Activated CD4-positive, alpha-beta T cell treated with anti-CD3 and anti-CD28 coated beads for 24 hours (primary cell): Measurements from ENCODE around the gene TTLL12.
A peak's percentile ranks its signal among the peaks of the same experiment; 100 is the strongest.

Experiments used
- DNase-seq, 2 donors: peaks; one replicate each; pipeline ENCODE4 v3.0.0-alpha.2; 2020; ENCODE audit warnings: low read depth in 2 of 2

TTLL12 gene

DNA sequence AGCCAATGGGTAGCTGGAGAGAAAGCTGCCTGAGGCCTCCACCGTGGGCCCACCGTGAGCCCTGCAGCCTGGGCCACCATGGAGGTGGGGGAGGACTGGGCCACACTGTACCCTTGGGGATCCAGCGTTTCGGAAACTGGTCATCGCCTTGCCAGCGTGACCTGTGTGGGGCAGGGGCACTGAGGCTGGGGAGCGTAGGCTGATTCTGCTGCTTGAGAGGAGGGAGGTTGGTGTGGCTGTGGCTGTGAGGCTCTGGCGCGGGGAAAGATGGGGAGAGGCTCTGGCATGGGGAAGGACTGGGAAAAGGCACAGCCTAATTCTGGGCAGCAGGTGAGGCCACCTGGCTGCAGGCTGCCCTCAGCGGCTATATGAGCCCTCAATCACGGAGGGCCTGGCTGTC, 12.6 kb upstream of the TTLL12 start:
- DNase-seq, result no peak

DNA sequence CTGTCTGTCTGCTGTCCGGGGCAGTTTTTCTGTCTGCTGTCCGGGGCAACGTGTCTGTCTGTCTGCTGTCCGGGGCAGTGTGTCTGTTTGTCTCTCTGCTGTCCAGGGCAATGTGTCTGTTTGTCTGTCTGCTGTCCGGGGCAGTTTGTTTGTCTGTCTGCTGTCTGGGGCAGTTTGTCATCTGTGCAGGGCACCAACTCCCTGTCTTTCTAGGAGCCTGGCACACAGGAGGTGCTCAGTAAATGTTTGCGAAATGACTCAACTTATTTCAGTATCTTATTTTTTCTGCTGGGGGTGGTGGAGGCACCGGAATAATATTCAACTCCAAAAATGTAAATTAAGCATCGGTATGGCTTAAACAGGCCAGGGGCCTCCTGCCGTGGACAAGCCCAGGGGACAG, 12.0 kb upstream of the TTLL12 start:
- DNase-seq, result no peak

DNA sequence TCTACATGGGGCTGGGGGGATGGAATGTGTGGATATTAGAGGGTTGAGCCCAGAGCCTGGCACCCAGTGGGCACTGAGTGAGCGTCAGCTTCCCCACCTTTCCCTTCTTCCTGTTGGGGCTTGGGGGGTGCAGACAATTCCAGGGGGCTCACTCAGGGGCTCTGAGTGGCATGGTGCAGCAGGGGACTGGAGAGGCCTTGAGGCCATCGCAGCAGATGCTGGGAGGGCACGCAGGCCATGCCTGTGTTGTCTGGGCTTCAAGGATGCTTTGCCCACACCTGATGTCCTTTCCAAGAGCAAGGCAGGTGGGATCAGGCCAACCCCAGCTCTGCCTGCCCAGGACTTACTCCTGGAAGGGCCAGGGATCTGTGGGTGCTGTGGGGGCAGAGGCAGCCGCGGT, 11.2 kb upstream of the TTLL12 start:
- no peak for DNase-seq

DNA sequence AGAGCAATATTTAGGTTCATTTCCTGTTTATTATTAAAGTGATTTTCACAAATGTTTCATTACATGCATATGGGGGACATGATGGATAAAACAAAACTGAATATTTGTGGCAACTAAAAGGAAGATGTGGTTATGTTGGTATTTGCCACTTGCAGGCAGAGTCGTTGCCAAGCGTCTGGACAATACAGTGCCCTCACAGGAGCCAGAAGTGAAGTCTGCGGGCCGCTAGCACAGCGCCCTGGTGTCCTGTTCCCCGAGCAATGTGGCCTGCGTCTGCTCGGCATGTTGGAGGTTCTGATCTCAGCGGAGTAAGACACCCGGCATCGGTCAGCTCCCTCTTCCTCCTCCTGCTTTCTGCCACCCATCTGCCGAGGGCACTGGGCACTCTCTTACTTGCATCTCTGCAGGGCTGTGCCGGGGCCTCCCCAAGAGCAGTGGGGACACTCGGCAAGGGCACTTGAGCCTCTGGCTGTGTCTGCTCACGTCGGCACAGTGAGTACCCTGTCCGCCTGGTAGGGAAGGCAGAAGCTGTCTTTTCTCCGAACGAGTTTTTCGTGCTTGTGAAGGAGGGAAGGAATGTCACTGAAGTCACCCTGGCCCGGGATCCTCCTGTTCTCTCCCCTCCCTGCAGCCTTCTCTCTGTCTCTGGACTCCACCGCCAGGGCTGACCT, 10.5 kb upstream of the TTLL12 start:
- no peak for DNase-seq

DNA sequence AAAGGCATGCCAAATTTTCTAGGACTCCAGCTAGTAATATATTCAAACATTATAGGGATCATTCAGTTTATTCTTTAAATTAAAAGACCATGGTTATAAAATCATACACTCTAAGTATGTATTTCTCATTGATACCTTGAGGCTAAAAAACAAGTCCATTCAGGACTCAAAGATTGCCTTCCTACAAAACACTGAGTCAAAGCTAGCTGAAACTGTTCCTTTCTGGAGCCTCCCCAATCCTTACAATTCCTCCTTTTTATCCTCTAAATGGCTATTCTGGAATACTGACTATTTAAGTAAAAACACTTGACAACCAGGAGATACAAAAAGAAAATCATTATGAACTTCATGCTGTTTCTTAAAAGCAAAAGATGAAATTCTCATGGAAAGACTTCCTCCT, 4.9 kb upstream of the TTLL12 start:
- DNase-seq, result no peak

DNA sequence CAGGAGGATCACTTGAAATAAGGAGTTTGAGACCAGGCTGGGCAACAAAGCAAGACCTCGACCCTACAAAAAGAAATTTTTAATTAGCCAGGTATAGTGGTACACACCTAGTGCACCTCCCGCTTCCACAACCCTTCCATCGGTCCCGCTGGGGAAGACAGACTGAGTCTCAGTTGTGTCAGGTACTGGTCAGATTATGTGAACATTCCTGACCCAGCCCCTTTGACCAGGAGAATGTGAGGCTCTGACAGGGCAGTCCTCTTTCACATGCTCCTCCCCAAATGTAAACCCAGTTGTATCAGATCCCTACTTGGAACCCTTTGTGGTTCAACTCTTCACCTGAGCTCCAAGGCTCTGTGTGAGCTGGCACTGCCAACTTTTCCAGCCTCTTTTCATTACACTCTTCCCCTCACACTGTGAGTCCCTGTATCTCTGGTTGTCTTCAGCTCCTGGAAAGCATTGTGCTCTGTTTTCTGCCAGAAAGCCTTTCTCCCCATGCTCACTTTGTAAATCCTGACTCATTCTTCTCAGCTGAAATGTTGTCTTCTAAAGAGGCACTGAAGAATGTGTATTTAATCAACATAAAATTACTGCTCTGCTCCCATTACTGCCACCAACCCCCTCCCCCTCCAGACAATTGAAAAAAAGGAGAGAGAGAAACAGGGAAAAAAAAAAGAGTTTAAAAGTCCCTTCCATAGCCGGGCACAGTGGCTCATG, 2.1 kb upstream of the TTLL12 start:
- DNase-seq, result no peak

DNA sequence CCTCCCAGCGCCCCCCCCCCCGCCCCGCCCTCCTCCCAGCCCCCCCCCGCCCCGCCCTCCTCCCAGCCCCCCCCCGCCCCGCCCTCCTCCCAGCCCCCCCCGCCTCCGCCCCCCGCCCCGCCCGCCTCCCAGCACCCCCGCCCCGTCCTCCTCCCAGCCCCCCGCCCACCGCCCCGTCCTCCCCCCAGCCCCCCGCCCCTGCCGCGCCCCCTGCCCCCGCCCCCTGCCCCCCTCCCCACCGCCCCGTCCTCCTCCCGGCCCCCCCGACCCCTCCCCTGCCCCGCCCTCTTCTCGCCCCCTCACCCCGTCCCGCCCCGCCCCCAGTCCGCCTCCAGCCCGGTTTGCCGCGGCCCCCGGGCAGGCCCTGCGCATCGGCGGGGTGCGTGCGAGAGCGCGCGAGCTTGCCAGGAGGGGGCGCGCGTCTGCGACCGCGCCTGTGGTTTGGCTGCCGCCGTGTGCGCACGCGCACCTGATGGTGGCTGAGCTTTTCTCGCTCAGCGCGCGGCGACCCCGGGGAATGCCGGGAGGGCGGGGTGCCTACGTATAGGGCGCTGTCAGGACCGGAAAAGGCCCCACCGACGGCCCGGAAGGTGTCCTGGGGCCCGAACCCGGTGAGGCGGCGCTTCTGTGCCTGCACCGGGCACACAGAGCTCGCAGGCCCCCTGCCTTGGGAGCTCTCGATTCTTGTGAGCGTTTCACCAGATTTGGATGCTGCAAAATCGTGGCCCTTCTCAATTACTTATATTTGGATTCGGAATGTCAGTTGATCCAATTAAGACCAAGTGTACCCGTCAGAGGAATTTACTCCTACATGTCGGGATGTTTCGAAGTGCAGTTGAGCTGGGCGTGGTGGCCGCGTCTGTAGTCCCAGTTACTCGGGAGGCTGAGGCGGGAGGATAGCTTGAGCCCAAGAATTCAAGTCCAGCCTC, 501 bp upstream of the TTLL12 start:
- peak; percentile 93 to 96 for DNase-seq

DNA sequence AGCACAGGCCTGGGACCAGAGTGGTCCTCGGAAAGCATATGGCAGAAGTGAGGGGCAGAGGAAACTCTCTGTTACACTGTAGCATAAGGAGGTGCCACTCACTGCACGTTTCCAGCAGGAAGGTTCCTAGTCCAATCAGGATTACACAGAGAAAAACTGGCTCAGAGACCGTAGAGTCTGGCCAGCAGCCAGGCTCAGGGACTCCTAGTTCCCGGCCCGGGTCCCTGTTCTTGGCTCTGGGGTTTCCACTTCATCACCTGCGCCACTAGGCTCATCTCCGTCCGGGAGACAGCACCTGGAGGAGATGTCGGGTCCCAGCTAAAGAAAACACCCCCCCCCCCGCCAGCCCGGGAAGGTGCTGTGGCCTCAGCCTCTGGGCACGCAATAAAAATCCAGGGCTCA, 1.1 kb downstream of the TTLL12 start:
- no peak for DNase-seq

DNA sequence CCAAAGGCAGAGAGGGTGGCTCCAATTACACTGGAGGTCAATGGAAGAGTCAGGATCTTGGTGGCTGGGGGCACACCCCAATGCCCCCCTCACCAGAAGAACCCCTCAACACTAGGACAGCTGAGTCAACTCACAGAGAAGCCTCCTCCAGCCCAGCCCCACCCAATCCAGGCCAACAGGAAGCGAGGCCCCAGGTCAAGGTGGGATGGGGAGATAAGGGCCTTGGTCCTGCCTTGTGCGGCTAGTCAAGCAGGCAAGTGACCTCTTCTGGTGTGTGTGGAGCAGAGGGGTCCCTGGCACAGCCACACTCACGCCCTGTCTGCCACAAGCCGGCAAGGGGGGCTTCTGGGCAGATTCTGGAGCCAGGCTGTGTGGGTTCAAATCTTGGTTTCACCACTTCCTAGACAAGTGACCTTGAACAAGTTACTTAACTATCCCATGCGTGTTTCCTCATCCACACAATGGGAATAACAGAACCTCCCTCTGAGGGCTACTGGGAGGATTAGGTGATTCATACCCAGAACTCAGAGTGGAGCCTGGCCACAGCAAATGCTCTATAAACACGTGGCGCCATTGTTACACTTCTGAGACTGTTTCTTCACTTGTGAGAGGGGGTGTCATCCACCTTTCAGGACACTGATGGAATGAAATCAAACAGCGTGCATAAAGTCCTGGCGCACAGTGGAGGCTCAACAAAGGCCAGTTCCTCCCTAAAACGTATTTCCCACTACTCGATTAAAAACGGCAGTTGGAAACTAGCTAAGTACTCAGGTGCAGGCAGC, 3.2 kb downstream of the TTLL12 start:
- DNase-seq, result no peak

DNA sequence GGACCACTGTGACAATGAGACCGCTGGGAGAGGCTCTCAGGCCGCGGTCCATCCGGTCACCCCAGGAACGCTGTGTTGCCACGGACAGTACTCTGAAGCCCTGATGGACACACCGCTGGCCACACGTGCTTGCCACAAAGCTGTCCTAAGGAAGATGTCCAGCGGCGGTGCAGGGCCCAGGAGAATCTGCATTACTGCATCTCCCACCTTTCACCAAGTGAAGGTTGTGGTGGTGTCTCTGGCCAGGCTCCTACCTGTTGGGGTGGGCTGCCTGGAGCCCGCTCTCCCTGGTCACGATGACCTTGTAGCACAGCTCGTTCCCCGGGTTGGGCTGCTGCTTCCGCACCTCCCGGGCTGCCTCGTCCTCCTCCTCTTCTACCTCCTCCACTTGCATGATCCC, 4.2 kb downstream of the TTLL12 start:
- no peak for DNase-seq

DNA sequence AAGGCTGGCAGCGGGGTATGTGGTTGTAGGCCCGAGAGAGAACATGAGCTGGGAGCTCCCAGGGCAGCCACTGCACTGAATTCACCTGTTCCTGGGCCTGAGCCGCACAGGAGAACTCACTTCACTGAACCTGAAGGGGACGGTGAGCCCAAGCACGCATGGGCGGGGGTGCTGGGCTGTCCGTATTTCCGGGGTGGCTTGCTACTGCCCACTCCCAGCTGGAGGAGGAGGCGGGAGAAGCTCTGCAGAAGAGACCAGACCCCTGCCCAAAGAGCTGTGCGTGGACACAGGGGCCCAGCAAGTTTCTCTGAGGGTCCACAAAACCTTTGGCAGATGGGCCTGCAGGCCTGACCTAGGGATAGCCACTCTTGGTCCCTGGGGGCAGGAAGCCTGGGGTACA, 4.8 kb downstream of the TTLL12 start:
- no peak for DNase-seq

DNA sequence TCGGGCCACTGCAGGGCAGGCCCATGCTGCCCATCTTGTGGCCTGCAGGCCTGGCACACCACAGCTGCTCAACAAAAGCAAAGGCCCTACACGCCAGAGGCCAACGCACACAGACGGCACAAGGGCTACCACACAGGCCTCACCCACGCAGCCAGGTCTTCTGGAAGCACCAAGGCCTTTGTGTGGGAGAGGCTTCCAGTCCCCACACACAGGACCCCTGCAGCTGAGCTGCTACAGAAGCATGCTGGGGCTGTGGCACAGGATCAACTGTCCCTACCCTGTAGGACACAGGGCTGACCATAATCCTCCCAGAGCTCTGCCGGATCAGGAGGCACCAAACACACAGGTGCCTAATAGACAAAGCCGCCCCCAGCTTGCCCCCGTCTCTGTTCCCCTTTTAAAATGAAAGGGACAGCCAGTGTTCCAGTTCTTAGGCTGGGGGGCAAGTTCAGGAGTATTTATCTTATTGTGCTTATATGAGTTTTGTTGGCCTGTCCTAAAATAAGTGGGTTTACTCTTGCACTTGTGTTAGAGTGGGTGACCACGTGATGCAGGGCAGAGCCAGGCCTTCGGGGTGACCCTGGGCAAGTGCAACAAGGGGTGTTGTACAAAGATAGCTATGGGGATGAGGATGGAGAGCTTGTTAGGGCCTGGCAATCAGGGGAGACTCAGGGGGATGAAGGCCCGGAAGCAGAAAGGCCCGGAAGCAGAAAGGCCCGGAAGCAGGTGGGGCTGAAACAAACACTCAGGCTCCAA, 5.4 kb downstream of the TTLL12 start:
- no peak for DNase-seq

DNA sequence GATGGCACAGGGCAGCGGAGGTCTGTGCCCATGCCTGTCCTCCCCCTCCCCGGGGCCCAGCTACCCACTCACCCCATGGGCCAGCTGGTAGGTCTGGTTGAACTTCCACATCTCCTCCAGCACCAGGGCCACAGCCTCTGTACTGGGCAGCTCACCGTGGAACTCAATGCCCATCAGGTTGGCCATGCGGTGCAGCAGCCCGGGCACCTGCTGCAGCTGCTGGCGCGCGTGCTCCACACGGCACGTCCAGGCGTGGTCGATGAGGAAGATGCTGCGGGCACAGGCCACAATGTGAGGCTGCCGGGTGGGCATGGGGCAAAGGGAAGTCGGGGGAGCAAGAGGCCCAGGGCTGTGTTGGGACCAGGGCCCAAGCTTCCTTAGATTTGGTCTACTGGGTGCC, 6.3 kb downstream of the TTLL12 start:
- no peak for DNase-seq

DNA sequence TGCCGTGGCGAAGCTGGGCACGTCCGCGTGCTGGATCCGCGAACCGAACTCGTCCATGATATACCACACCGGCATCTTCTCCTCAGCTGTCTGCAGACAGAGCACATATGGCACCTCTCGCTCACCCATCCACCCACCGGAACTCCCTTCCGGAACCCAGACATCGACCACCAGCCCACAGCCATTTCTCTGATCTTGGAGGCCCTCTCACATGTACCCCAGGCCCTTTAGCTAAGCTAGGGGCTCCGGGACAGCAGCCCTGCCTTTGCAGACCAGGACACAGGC, 7.1 kb downstream of the TTLL12 start:
- no peak for DNase-seq

DNA sequence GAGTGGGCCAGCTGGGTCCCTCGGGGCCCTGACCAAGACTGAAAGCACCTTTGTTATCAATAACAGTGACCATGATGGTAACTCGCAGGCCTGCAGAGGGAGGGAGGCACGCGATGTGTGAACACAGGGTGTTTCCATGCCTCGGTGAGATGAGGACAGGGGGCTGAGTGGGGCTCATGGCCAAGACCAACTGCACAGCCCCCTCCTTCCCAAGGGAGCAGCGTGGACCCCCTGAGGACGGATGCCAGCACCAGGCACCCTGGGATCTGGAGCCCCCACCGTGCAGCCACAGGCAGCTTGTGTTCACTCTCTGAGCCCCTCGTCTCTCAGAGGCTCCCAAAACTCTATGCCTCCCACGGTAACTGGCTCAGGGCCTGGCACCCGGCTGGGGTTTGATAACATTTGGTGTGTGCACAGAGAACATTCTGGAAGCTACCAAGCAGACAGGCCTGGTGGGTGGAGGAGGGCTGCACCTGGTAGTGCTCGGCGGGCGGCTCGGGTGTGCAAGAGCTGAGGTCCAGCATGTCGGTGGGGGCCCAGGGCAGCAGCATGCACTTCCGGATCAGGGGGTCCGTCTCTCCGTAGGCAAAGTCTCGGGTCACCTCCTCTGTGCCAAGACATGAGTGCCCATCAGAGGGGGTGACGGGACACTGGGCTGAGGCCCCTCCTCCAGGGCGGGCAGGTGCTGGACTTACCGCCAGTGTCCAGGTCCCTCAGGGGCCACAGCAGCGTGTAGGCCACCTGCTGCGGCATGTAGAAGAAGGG, 7.6 kb downstream of the TTLL12 start:
- DNase-seq, result no peak

DNA sequence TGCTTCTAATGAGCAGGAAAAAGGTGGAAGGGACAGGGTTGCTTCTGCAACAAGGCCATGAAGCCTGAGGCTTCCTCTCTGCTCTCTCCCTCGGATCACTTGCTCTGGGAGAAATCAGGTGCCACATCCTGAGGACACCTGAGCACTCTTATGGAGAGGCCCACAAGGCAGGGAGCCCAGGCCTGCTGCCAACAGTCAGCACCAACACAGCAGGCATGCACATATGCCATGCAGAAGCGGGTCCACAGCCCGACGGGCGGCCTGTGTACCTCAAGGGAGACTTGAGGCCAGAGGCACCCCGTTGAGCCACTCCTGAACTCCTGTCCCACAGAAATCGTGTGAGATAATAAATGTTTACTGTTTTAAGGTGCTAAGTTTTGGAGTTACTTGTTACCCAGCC, 9.5 kb downstream of the TTLL12 start:
- no peak for DNase-seq

DNA sequence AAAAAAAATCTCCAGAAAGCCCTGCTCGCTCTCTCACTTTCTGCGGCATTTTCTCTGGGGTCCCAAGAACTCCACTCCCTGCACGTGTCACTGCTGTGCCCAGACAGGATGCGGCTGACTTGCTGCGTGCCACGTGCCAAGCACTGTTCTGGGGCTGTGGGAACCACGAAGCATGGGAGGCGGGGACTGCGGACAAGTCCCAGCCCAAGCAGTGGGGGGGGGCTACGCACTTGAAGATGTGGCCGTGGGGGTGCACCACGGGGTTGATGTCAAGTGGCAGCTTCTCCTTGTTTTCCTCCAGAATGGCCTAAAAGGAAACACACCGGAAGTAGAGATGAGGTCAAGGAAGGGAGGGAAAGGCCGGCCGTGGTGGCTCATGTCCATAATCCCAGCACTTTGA, 10.8 kb downstream of the TTLL12 start:
- no peak for DNase-seq

DNA sequence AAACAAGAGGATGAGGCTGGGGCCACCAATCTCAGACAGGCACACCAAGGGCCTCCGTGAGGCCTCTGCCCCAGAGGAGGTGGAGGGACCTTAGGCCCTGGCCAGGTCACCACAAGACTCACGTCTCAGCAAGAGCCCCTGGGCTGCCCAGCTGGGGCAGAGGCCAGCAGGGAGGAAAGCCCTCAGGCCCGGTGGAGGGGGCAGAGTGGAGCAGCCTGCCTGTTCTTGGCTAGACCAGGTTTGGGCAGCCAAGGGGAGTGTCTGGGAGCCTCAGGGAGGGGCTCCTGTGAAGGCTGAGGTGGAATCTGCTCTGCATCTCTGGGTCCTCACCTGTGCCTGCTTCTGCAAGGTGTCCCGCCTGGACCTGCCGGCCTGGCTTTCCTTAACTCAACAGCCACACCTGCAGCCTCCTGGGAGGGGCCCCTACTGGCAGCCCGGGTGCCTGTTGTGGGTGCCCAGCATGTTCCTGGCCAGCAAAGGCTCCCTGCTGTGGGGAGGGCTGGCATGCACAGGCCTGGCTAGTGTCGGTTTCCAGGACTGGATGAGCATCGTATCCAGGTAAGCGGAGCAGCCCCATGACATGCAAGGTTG, 11.9 kb downstream of the TTLL12 start:
- no peak for DNase-seq

DNA sequence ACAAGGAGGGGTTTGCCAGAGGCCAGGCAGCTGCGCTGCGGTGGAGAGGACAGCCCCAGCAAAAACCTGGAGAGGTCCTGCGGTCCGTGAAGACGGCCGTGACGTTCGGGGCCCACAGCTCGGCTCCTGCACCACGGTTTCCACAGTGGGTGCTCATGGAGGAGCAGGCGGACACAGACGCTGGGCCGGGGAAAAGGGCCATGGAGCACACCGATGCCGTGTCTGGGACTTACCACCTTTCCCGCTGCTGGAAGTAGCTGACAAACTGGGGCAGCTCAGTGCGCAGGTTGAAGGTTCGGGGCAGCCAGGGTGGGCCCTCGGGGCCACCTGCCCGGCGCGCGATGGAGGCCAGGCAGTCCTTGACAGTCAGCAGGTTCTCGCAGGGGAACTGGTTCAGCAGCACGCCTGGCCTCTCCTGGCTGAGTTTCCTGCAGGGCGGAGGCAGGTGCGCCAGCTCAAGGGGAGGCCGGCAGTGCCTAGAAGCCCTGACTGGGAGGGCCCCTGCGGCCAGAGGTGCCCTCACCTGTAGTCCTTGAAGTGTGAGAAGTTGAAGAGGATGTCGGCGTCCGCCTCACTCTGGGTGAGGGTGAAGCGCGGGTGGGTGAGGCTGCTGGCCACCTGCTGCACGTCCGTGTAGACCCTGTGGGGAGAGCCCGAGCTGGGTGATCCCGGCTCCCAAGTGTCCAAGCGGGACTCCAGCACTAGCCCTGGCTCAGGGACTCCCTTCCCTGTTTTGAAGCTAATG, 12.8 kb downstream of the TTLL12 start:
- DNase-seq, result no peak

DNA sequence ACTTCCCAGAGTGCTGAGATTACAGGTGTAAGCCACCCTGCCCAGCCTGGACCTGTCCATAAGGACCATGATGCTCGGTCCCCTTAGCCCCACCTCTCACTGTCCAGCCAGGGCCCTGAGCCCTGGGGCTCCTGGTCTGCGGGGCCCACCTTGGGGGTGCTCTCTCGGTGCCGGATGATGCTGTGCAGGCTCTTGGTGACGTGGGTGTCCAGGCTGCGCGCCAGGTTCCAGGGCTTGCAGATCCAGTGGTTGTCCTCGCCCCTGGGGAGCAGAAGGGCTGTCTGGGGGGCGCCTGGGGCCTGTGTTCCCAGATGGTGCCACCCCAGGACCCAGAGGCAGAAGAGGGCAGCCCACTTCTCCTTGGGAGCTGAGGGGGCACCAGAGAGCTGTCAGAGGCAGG, 13.4 kb downstream of the TTLL12 start:
- DNase-seq, result no peak
